Calu3 (cell line): Measurements from ENCODE around the gene MMP3. TPM values are rescaled to one million over a fixed set of nuclear protein-coding genes. Genes with fewer than 3 reads are reported as not detected.

Experiments
- BruUV-seq: library from RNA; stranded (reverse); fragments of 400-500 nt; replicated peaks from 2 replicates; lab custom pipeline; 2021; lab: Mats Ljungman, UMichigan
- CTCF ChIA-PET: fragments of 300-600 bp; sonication (Branson Sonifier 250); formaldehyde crosslinking; loops from one replicate; lab custom pipeline; 2022; ENCODE audit warnings: antibody characterized with exemption; lab: Charles Lee
- DNase-seq: peaks from one replicate; pipeline ENCODE4 v3.0.0; 2022
- H3K27ac Mint-ChIP-seq: one replicate; pipeline ENCODE4 v1.8.0; 2022; ENCODE audit warnings: mixed read lengths; ENCODE audit not compliant: unreplicated experiment
- H3K27me3 Mint-ChIP-seq: one replicate; pipeline ENCODE4 v1.8.0; 2022; ENCODE audit warnings: mixed read lengths; ENCODE audit not compliant: unreplicated experiment
- H3K36me3 Mint-ChIP-seq: one replicate; pipeline ENCODE4 v1.8.0; 2022; ENCODE audit warnings: mild to moderate bottlenecking, moderate library complexity, mixed read lengths; ENCODE audit not compliant: insufficient read depth, unreplicated experiment
- H3K4me1 Mint-ChIP-seq: one replicate; pipeline ENCODE4 v1.8.0; 2022; ENCODE audit warnings: mild to moderate bottlenecking, low read depth, mixed read lengths; ENCODE audit not compliant: unreplicated experiment
- H3K4me3 Mint-ChIP-seq: one replicate; pipeline ENCODE4 v1.8.0; 2022; ENCODE audit warnings: mild to moderate bottlenecking, low read depth, moderate library complexity, mixed read lengths; ENCODE audit not compliant: unreplicated experiment
- H3K9me3 Mint-ChIP-seq: one replicate; pipeline ENCODE4 v1.8.0; 2022; ENCODE audit warnings: low read depth, mixed read lengths; ENCODE audit not compliant: unreplicated experiment
- CTCF ChIP-seq: fragments of 200-600 bp; IDR thresholded peaks from one replicate; pipeline ENCODE4 v1.8.0; 2022; ENCODE audit warnings: antibody characterized with exemption; ENCODE audit not compliant: unreplicated experiment
- intact Hi-C: fragments of 100-400 bp; cut with micrococcal nuclease; formaldehyde crosslinking; loops from one replicate; pipeline ENCODE4 v1.10.0; 2022; ENCODE audit not compliant: unreplicated experiment
- total RNA-seq: library from RNA; stranded (reverse); gene quantifications from 2 replicates; pipeline ENCODE4 v1.2.3, GENCODE V29; 2022

MMP3 gene
- total RNA-seq, 1 experiment from 2014 or later = not detected

DNA sequence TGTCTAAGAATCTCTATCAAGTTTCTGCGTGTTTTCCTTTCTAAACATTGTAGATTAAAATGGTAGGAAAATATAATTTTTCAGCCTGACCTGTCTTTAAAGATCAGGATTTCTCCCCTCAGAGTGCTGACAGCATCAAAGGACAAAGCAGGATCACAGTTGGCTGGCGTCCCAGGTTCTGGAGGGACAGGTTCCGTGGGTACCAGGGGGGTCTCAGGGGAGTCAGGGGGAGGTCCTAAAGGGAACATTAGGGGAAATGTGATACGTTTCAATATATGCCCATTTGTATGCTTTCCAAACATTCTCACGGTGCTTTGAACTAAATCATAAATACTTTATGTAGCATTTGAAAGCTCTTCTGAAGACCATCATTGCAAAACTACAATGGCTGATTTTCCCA is 3.4 kb downstream of the MMP3 start:
- Mint-ChIP-seq H3K36me3 (no peaks in the 10 kb centered on the region), H3K9me3 (no peaks in the 10 kb centered on the region), H3K27ac (no peak overlapping the region), H3K4me1 (peaks cover 28% of the 10 kb centered on the region), H3K27me3 (peaks cover 3% of the 10 kb centered on the region), H3K4me3 (no peak overlapping the region)
- DNase-seq = no peak
- TF ChIP-seq CTCF = no peak
- CTCF ChIA-PET = no interaction called here
- intact Hi-C loops = no loop called here
- BruUV-seq = no TSS peak

- no peak for TF ChIP-seq CTCF
- intact Hi-C loops = no loop called here
- peaks cover 12% of the 10 kb centered on the region for H3K27me3 Mint-ChIP-seq
- H3K27ac Mint-ChIP-seq = no peak overlapping the region
- H3K9me3 Mint-ChIP-seq = no peaks in the 10 kb centered on the region
- BruUV-seq = no TSS peak
- no peak overlapping the region for H3K4me3 Mint-ChIP-seq
- peaks cover 36% of the 10 kb centered on the region for H3K4me1 Mint-ChIP-seq
- DNase-seq = no peak
- no peaks in the 10 kb centered on the region for H3K36me3 Mint-ChIP-seq
- CTCF ChIA-PET = no interaction called here
Observed at GRCh38 chr11:102837646-102838045, 5.8 kb downstream of the MMP3 start.

- TF ChIP-seq CTCF = no peak
- CTCF ChIA-PET = interaction anchor here (0.9 kb wide), 1 partner anchor 105 kb away, joined by 3 read pairs; no protein-coding TSS in a partner anchor
Observed at GRCh38 chr11:102837156-102837555, 6.3 kb downstream of the MMP3 start.

DNA sequence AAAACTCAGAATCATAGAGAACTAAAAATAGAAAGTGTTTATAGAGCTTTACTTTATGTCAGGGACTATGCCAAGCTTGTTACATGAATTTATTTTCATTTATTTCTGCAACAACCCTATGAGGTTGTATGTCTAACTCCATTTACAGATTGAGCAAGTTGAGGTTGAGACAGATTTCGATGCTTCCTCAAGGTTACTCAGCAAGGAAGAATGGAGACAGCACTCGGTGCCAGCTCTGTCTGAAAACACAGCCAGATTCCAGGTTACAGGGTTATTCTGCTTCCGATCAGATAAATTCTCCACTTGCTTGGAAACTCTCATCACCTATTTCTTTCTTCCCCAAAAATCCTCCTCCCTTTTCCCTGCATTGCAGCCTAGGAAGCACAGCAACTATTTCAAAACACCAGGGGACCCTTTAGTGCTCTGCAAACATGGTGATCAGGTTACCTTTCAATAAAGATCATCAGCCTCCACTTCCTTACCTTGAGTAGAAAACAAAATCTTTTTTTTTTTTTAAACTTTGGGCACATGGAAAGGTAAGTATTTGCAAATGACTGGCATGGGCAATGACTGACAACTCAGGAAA is 7.0 kb downstream of the MMP3 start:
- intact Hi-C loops = no loop called here
- Mint-ChIP-seq H3K4me3 (no peak overlapping the region), H3K4me1 (peaks cover 36% of the 10 kb centered on the region), H3K27me3 (peaks cover 12% of the 10 kb centered on the region), H3K36me3 (peaks cover 5% of the 10 kb centered on the region), H3K9me3 (no peaks in the 10 kb centered on the region), H3K27ac (no peak overlapping the region)
- CTCF ChIA-PET = interaction anchor here (0.9 kb wide), 1 partner anchor 106 kb away, joined by 3 read pairs; no protein-coding TSS in a partner anchor
- no peak for TF ChIP-seq CTCF
- BruUV-seq = no TSS peak
- no peak for DNase-seq

More at GRCh38 chr11:102837156-102837555, 6.3 kb downstream of the MMP3 start:
- no TSS peak for BruUV-seq
- no peak overlapping the region for H3K4me3 Mint-ChIP-seq
- H3K36me3 Mint-ChIP-seq = no peaks in the 10 kb centered on the region
- intact Hi-C loops = no loop called here
- H3K27me3 Mint-ChIP-seq = peaks cover 12% of the 10 kb centered on the region
- DNase-seq = no peak
- H3K4me1 Mint-ChIP-seq = peaks cover 36% of the 10 kb centered on the region
- no peak overlapping the region for H3K27ac Mint-ChIP-seq
- no peaks in the 10 kb centered on the region for H3K9me3 Mint-ChIP-seq
